NB4 (cell line): Measurements from ENCODE around the gene ZNF768.

Experiments used
- MAX ChIP-seq: IDR thresholded peaks from 2 replicates; pipeline ENCODE4 v1.6.1; 2011; ENCODE audit warnings: low read depth, low read length
- POLR2A ChIP-seq: IDR thresholded peaks from 2 replicates; pipeline ENCODE4 v1.6.1; 2011; ENCODE audit warnings: mild to moderate bottlenecking; ENCODE audit not compliant: insufficient read length; ENCODE audit errors: extremely low read depth

- TF ChIP-seq POLR2A (no peak), MAX (no peak)
Observed at GRCh38 chr16:30555315-30556124, 29.2 kb upstream of the ZNF768 start.
